NCI-H524 (cell line): ENCODE results near the gene CCIN.

ENCODE experiments used
- DNase-seq, 2 experiments: peaks; one replicate each; lab custom pipeline; 2025; lab: John Stamatoyannopoulos, UW

Gene CCIN

DNA sequence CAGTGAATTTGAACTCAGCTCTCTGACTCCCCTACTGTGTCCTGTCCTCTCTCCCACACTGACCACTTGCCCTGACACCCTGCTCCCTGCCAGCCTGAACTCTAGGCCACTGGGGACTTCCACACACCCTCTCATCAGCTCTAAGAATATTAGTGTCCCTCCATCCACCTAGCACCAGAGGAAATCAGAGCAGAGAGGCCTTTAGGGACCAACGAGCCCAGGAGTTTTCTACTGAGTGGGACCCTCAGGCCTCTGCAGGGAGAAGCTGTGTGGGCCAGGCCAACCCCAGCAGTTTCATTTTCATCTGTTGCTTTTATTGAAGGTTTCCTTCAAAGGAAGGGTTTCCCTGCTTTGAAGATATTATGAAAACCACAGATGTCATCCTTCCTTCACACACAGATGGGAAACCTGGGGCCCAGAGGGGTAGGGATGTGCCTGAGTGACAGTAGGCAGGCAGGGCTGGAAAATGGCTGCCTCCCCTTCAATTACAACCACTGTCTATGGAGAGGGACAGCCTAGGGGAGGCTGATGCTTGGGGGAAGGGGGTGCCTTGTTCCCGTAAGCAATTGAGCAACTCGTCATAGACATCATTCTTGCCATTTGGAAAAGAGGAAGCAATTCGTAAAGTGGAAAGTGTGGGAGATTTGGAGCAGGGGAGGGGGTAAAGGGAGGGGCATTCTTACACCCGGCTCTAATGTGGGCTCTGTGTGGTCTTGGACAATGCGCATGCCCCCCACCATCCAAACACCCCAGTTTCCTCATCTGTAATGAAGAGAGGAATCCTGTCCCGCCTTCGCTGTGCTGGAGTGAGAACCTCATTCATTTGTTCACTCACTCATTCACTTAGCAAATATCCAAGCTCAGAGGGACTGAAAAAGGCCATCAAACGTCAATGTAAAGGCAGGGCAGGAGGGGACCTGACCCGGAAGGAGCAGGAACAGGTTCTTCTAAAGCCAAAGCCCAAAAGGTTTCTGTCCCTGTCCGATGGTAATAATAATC lies 28.8 kb upstream of the CCIN start:
- DNase-seq = no peak

DNA sequence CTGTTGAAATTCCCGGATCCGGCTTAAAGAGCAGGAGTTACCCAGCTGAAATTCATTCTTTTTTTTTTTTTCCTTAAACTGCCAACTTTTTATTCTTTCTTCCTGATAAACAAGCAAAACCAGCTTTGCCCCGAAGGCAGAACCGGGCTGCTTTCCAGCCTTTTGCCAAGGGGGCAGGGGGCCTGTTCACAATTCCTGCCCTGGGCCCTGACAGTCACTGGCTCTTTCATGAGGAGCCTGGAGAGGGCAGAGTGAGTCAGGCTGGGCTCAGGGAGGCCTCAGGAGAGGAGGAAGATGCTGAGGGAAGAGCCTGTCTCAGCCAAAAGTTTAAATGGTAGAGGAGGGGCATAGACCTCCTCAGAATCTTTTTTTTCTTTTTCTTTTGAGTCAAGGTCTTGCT lies 27.9 kb upstream of the CCIN start:
- peak in 1 of 2 experiments; percentile 8 for DNase-seq

- no peak for DNase-seq
Measured at GRCh38 chr9:36141761-36142160, 27.4 kb upstream of the CCIN start.

DNA sequence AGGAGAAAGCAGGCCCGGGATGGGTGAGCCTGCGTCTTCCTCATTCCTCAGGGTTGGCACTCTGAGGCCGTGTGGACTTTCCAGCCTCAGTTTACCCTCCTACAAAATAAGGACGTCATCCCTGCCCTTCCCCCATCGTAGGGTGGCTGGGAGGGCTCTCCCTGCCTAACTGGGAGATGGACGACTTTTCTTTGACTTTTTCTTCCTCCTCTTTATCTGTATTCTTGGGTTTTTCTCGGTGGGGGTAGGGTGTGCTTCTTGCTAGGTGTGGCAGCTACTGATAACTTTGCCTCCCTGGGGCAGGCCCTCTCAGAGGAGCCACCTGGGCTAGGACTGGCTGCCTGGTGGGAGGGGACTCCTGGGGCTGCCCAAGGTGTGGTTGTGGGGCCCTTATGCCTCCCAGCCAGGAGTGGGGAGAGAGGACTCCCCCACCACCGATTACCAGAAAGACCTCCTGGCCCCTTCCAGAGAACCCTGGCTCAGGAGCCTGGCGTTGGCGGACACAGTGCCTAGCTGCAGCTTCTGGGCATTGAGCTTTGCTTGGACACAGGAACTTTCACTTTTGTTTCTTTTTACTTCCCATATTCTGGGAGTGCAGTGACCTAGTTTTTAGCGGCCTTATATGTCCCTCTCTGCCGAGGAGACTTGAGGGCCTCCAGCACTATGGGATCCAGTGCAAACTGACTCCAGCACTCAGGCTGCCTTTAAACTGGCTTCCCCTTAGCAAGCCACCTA lies 26.5 kb upstream of the CCIN start:
- DNase-seq = no peak

- DNase-seq = no peak
Measured at GRCh38 chr9:36143245-36143641, 25.9 kb upstream of the CCIN start.

GRCh38 chr9:36144309-36145232 lies 24.6 kb upstream of the CCIN start:
- no peak for DNase-seq

DNA sequence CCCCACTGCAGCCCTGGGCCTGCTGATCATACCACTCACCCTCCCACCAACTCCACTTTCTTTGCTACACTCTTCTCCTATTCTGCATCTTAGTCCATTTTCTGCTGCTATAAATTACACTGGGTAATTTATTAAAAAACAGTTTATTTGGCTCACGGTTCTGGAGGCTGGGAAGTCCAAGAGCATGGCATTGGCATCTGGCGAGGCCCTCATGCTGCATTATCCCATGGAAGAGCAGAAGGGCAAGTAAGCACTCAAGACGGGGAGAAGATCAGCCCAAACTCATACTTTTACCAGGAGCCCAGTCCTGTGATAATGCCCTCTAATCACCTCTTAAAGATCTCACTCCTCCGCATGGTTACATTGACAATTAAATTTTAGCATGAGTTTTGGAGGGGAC lies 23.2 kb upstream of the CCIN start:
- DNase-seq = no peak

DNA sequence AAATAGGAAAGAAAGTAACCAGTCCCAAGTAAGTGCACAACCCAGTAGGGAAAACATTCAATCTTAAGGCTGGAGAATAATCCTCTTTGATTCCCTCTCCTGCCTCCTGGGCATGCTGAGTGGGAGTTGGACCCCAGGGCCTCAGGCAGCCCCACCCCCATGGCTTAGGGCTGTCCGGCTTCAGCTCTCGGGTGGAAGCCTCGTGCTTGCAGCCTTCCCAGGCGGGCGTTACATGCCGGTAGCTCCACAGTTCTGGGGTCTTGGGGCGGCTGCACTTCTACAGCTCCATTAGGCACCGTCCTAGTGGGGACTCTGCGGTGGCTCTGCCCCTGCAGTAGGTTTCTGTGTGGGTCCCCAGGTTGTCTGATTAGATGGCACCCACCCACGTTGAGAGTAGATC lies 22.5 kb upstream of the CCIN start:
- DNase-seq = no peak

- no peak for DNase-seq
Measured at GRCh38 chr9:36147441-36148175, 21.6 kb upstream of the CCIN start.

GRCh38 chr9:36148311-36149051 lies 20.7 kb upstream of the CCIN start:
- no peak for DNase-seq

DNA sequence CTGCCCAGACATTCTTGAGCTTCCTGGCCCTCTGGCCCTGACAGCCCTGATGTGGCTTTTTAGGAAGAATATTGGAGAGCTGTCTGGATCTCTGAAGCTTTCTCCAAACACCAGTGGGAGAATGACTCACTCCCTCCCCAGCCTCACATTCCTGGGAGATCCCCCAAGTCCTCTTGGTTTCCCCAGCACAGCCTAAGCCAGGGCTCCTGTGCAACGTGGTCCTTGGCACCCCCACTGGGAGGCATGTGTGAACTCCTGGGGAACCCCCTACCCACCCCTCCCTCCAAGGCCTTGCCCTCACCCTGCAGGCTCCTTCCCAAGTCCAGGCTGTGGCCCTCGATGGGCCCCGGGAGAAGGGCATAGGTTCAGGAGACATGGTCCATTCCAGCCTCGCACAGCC lies 20.0 kb upstream of the CCIN start:
- DNase-seq = no peak

DNA sequence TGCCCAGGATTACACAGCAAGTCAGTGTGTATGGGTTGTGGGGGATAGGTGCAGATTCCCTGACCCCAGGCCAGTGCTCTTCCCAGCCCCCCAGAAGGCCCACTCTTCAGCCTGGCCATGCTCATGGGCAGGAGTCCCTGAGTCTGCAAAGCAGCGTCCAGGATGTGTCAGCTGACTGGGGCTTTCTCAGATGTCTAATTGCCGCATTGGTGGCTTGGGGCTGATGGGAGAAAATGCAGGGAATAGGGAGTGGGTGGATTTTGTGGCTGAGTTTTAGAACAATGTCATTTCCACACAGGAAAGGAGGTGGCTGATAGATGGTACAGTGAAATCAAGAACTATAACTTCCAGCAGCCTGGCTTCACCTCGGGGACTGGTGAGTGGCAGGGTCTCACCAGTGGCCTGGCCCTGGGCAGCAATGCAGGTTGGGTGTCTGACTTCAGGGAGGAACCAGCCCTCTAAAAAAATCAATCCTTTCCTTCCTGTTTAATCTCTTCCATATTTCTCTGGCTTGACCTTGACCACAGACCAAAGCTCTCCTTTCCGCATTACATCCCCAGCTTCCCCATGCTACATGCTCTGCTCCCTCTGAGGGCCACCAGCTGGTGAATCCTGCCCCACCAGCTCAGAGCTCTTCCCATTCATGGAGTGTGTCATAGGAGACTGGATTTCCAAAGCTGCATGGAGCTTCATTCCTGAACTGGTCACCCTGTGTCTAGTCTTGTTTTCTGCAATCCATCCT lies 18.4 kb upstream of the CCIN start:
- DNase-seq = no peak

DNA sequence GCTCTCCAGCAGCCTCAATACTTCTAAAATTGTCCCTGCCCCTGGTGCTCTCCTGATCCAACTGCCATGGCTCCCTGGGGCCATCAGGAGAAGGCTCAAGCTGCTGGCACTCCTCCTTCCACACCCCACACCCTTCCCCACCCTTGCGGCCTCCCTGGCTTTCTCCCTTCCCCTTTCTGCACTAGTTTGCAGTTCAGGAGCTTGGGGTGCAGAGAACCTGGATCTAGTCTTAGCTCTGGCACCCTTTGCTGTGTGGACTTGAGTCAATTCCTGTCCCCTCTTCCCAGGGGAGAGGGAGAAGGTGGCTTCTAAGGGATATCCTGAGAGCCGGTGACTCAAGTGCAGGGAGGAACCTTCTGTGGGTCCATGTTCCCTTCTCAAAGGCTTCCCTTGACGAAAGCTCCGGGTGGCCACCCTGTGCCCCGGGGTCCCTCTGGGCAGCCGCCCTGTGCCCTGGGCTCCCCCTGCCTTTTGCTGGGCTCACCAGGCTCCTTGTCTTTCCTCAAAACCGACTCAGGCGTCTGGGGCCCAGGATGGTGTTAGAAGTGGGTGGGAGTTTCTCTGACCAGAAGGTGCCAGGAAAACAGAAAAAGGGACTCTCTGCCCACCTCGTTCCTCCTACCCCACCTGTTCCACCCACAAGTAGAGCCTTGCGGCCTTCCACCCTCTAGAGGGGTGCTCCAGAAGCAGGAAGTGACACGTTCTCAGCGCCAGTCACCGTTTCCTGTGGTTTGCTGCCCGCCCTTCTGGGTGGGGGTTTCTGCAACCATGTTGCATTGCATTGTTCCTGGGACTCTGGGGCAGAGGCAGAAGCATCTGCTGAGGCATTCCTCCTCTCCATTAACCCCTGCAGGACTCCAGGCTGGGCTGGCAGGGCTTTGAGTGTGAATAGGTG lies 17.6 kb upstream of the CCIN start:
- no peak for DNase-seq

DNA sequence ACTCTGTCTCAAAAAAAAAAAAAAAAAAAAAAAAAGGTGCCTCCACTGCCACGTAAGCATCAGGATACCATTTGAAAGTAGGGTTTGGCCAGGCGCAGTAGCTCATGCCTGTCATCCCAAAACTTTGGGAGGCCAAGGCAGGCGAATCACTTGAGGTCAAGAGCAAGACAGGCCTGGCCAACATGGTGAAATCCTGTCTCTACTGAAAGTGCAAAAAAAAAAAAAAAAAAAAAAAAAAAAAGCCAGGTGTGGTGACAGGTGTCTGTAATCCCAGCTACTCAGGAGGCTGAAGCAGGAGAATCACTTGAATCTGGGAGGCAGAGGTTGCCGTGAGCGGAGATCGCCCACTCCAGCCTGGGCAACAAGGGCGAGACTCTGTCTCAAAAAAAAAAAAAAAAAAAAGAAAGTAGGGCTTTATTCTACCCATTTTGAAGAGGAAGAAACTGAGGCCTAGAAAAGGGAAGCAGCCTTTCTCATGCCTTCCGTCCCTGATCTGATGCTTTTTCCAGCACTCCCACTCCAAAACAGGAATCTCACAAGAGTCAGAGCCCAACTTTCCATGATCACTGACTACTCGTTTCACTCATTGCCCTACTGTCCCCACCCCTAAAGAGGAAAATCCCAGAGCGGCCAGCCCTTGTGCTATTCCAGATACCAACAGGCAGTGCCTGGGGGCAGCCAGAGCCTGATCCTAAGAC lies 16.3 kb upstream of the CCIN start:
- DNase-seq = no peak

GRCh38 chr9:36153746-36154145 lies 15.4 kb upstream of the CCIN start:
- DNase-seq = no peak

- no peak for DNase-seq
Measured at GRCh38 chr9:36154331-36154952, 14.7 kb upstream of the CCIN start.

- DNase-seq = no peak
Measured at GRCh38 chr9:36156116-36156515, 13.1 kb upstream of the CCIN start.

GRCh38 chr9:36158122-36158521 lies 11.1 kb upstream of the CCIN start:
- DNase-seq = no peak
